Mesenchymal stem cell (in vitro differentiated cells and primary cell): ENCODE measurements around the gene LDHAL6B.

Experiments used
- DNase-seq: peaks from one replicate; pipeline ENCODE4 v3.0.0-alpha.2; 2013
- H2AFZ ChIP-seq: one replicate; pipeline ENCODE4 v1.6.1; 2013; ENCODE audit warnings: low read depth, mild to moderate bottlenecking, control low read depth, inconsistent platforms, low read length, moderate library complexity
- H2AK5ac ChIP-seq: 2 replicates; pipeline ENCODE4 v1.6.1; 2013; ENCODE audit warnings: low read length, moderate library complexity, mild to moderate bottlenecking, inconsistent platforms; ENCODE audit not compliant: severe bottlenecking
- H2BK120ac ChIP-seq: one replicate; pipeline ENCODE4 v1.6.1; 2013; ENCODE audit warnings: low read depth, mild to moderate bottlenecking, inconsistent platforms, low read length, moderate library complexity
- H2BK12ac ChIP-seq, 2 experiments: one replicate each; pipeline ENCODE4 v1.6.1; 2013; ENCODE audit warnings: inconsistent platforms in 2 of 2, low read length in 2 of 2, mild to moderate bottlenecking in 2 of 2, moderate library complexity in 2 of 2, control low read depth in 1 of 2
- H2BK15ac ChIP-seq: one replicate; pipeline ENCODE4 v1.6.1; 2013; ENCODE audit warnings: mild to moderate bottlenecking, low read depth, inconsistent platforms; ENCODE audit not compliant: poor library complexity, severe bottlenecking
- H2BK5ac ChIP-seq: 2 replicates; pipeline ENCODE4 v1.6.1; 2013; ENCODE audit warnings: low read depth, mild to moderate bottlenecking, low read length, control low read depth, inconsistent platforms; ENCODE audit not compliant: poor library complexity, severe bottlenecking
- H3K14ac ChIP-seq, 2 experiments: one replicate each; pipeline ENCODE4 v1.6.1; 2013; ENCODE audit warnings: inconsistent platforms in 2 of 2, low read length in 2 of 2, control low read depth in 1 of 2, mild to moderate bottlenecking in 1 of 2, moderate library complexity in 1 of 2
- H3K18ac ChIP-seq, 2 experiments: one replicate each; pipeline ENCODE4 v1.6.1; 2013; ENCODE audit warnings: inconsistent platforms in 2 of 2, low read length in 2 of 2, control low read depth in 1 of 2, low read depth in 1 of 2, mild to moderate bottlenecking in 1 of 2
- H3K23ac ChIP-seq, 2 experiments: one replicate each; pipeline ENCODE4 v1.6.1; 2013; ENCODE audit warnings: inconsistent platforms in 2 of 2, low read length in 2 of 2, mild to moderate bottlenecking in 2 of 2, moderate library complexity in 2 of 2, control low read depth in 1 of 2
- H3K27ac ChIP-seq: 2 replicates; pipeline ENCODE4 v1.5.1; 2013; ENCODE audit warnings: mild to moderate bottlenecking, moderate library complexity, low read length, control low read depth, inconsistent platforms; ENCODE audit not compliant: poor library complexity, severe bottlenecking
- H3K27me3 ChIP-seq, 2 experiments: 2 replicates each; pipeline versions ENCODE4 v1.6.1 to v1.7.0; 2013; ENCODE audit warnings: low read length in 2 of 2, mild to moderate bottlenecking in 2 of 2, moderate library complexity in 2 of 2, control low read depth in 1 of 2, inconsistent platforms in 1 of 2; ENCODE audit not compliant: control insufficient read depth in 1 of 2, insufficient read depth in 1 of 2
- H3K36me3 ChIP-seq, 2 experiments: 2 replicates each; pipeline versions ENCODE4 v1.6.1 to v1.7.0; 2013; ENCODE audit warnings: low read length in 2 of 2, control low read depth in 1 of 2, inconsistent platforms in 1 of 2, low read depth in 1 of 2, mild to moderate bottlenecking in 1 of 2; ENCODE audit not compliant: insufficient read depth in 2 of 2, control insufficient read depth in 1 of 2
- H3K4ac ChIP-seq, 2 experiments: one replicate each; pipeline ENCODE4 v1.6.1; 2013; ENCODE audit warnings: inconsistent platforms in 2 of 2, low read length in 2 of 2, mild to moderate bottlenecking in 2 of 2, moderate library complexity in 2 of 2, control low read depth in 1 of 2, low read depth in 1 of 2
- H3K4me1 ChIP-seq: 2 replicates; pipeline ENCODE4 v1.6.1; 2013; ENCODE audit warnings: low read depth, low read length, control low read depth; ENCODE audit not compliant: control insufficient read depth, insufficient read depth
- H3K4me2 ChIP-seq: 2 replicates; pipeline ENCODE4 v1.6.1; 2013; ENCODE audit warnings: low read length, mild to moderate bottlenecking, inconsistent platforms; ENCODE audit not compliant: poor library complexity, severe bottlenecking
- H3K4me3 ChIP-seq, 2 experiments: 2 replicates each; pipeline versions ENCODE4 v1.5.1 to v1.7.0; 2013; ENCODE audit warnings: low read length in 2 of 2, mild to moderate bottlenecking in 2 of 2, control low read depth in 1 of 2, low read depth in 1 of 2; ENCODE audit not compliant: insufficient read depth in 1 of 2
- H3K79me1 ChIP-seq: replicated peaks from 2 replicates; pipeline ENCODE4 v1.6.1; 2013; ENCODE audit warnings: mild to moderate bottlenecking, control low read depth, low read length, inconsistent platforms; ENCODE audit not compliant: poor library complexity, severe bottlenecking
- H3K9ac ChIP-seq: 2 replicates; pipeline ENCODE4 v1.7.0; 2013; ENCODE audit warnings: mild to moderate bottlenecking, low read length, moderate library complexity
- H3K9me3 ChIP-seq: 2 replicates; pipeline ENCODE4 v1.7.0; 2013; ENCODE audit warnings: mild to moderate bottlenecking, low read length; ENCODE audit not compliant: control insufficient read depth
- H4K8ac ChIP-seq: one replicate; pipeline ENCODE4 v1.6.1; 2013; ENCODE audit warnings: inconsistent platforms, mild to moderate bottlenecking, low read length, moderate library complexity
- H4K91ac ChIP-seq: one replicate; pipeline ENCODE4 v1.6.1; 2013; ENCODE audit warnings: mild to moderate bottlenecking, low read length, inconsistent platforms
- WGBS: methylation state at CpG from one replicate; pipeline ENCODE4 v1.1.7; 2013; ENCODE audit warnings: mixed read lengths; 5-methylcytosine and 5-hydroxymethylcytosine counted together

LDHAL6B gene

DNA sequence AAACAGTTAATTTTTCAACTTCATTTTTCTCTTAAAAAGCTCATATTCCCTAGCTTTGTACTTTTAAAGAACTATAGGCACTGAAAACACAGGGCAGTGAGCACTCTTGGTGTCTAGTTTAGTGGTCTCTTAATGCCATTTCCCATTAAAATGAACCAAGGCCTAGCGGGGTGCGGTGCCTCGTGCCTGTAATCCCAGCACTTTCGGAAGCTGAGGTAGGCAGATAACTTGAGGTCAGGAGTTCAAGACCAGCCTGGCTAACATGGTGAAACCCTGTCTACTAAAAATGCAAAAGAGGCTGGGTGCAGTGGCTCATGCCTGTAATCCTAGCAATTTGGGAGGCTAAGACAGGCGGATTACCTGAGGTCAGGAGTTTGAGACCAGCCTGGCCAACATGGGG lies 45.5 kb downstream of the LDHAL6B start:
- H3K79me1 ChIP-seq, result peaks cover 39% of the 10 kb centered on the region
- H3K4me1 ChIP-seq, result peaks cover 11% of the 10 kb centered on the region
- no peak overlapping the region for H3K23ac ChIP-seq
- H3K4me2 ChIP-seq, result no peak overlapping the region
- no peak overlapping the region for H3K9ac ChIP-seq
- no peak overlapping the region for H4K8ac ChIP-seq
- no peak overlapping the region for H2AFZ ChIP-seq
- H2BK12ac ChIP-seq, result no peak overlapping the region
- H3K4me3 ChIP-seq, result no peak overlapping the region
- no peak overlapping the region for H3K4ac ChIP-seq
- no peak overlapping the region for H3K18ac ChIP-seq
- H2BK15ac ChIP-seq, result no peak overlapping the region
- WGBS, result 95% methylated on average over 5 of the region's 5 CpGs
- no peak overlapping the region for H4K91ac ChIP-seq
- peaks cover 25 to 90% of the 10 kb centered on the region in 2 experiments for H3K36me3 ChIP-seq
- H2AK5ac ChIP-seq, result no peak overlapping the region
- no peaks in the 10 kb centered on the region for H3K27me3 ChIP-seq
- no peak overlapping the region for H2BK120ac ChIP-seq
- no peak for DNase-seq
- no peaks in the 10 kb centered on the region for H3K9me3 ChIP-seq
- no peak overlapping the region for H2BK5ac ChIP-seq
- no peak overlapping the region for H3K27ac ChIP-seq
- no peak overlapping the region for H3K14ac ChIP-seq

DNA sequence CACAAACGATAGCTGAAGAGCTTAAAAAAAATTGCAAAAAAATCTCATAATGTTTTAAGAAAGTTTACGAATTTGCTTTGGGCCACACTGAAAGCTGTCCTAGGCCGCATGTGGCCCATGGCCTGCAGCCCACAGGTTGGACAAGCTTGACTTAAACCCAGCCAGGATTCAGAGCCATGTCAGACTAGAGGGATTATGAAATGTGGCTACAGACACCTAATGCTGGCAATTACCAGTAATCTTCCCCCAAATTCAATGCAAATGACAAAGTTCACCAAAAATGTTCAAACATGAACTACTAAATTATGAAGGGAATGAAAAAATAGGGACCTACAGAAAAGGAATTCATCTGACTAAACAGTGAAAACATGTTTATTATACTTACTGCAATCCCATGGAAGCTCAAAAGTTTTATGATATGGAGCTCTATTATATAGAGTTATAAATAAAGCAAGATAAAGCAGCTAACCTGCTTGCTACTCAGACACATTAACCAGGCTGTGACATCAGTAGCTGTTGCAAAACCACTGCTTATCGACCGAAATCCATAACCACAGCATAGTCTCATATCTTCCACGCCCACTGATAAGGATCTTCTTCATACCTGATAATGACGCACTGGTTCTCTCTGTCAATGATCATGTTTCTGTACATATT lies 49.2 kb downstream of the LDHAL6B start:
- Histone ChIP-seq H2AK5ac (no peak overlapping the region), H3K23ac (no peak overlapping the region), H3K14ac (no peak overlapping the region), H3K18ac (peak overlapping the region in 1 of 2 experiments; percentile 26), H4K8ac (no peak overlapping the region), H3K9ac (no peak overlapping the region), H3K36me3 (peaks cover 30 to 98% of the 10 kb centered on the region in 2 experiments), H2BK5ac (no peak overlapping the region), H3K9me3 (no peaks in the 10 kb centered on the region), H3K4me3 (no peak overlapping the region), H3K27ac (no peak overlapping the region), H3K79me1 (peaks cover 32% of the 10 kb centered on the region), H4K91ac (no peak overlapping the region), H3K4ac (no peak overlapping the region), H2BK15ac (no peak overlapping the region), H2BK120ac (no peak overlapping the region), H2BK12ac (no peak overlapping the region), H3K27me3 (no peaks in the 10 kb centered on the region), H2AFZ (no peak overlapping the region), H3K4me1 (peaks cover 5% of the 10 kb centered on the region), H3K4me2 (no peak overlapping the region)
- DNase-seq, result no peak
- 91% methylated on average over 5 of the region's 7 CpGs for WGBS

DNA sequence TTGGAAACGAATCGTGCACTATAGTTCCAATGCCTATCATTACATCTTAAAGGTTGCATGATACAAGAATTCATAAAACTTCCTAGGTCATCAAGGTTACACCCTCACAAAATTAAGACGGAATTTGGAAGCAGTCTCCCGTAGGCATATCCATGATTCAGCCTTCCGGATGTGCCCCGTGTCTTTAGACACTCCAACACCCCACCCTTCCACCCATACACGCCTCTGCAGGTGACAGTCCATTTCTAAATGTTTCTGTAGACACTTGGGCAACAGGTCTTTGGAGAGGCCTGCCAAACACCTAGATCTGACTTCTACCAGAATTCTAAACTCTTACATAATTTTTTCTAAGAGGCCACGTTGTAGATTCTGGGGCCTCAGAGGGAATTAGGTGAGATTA lies 49.8 kb downstream of the LDHAL6B start:
- Histone ChIP-seq H3K9ac (no peak overlapping the region), H3K27me3 (no peaks in the 10 kb centered on the region), H2AK5ac (no peak overlapping the region), H3K9me3 (no peaks in the 10 kb centered on the region), H3K14ac (no peak overlapping the region), H2BK120ac (no peak overlapping the region), H2BK5ac (no peak overlapping the region), H3K23ac (no peak overlapping the region), H3K36me3 (peaks cover 30 to 97% of the 10 kb centered on the region in 2 experiments), H4K8ac (no peak overlapping the region), H2BK15ac (no peak overlapping the region), H2AFZ (no peak overlapping the region), H3K4me1 (peaks cover 5% of the 10 kb centered on the region), H3K18ac (no peak overlapping the region), H3K4me3 (no peak overlapping the region), H3K4ac (no peak overlapping the region), H4K91ac (no peak overlapping the region), H3K27ac (no peak overlapping the region), H3K4me2 (no peak overlapping the region), H3K79me1 (peaks cover 31% of the 10 kb centered on the region), H2BK12ac (no peak overlapping the region)
- 80% methylated on average over 8 of the region's 8 CpGs for WGBS
- no peak for DNase-seq

DNA sequence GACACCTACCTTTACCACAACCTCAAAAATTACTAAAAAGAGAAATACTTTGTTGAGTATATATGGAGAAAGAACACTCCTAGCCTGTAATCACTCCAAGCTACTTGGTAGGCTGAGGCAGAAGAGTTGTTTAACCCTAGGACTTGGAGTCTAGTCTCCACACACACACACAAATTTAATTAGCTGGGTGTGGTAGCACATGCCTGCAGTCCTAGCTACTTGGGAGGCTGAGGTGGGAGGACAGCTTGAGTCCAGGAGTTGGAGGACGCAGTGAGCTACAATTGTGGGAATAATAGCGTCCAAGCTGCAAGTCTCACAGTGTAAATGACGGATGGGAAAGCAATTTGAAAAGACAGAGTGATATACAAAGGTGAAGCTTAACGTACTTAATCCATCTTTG lies 50.5 kb downstream of the LDHAL6B start:
- Histone ChIP-seq H3K18ac (no peak overlapping the region), H2BK12ac (no peak overlapping the region), H3K27ac (no peak overlapping the region), H3K14ac (no peak overlapping the region), H2AK5ac (no peak overlapping the region), H3K4ac (no peak overlapping the region), H2BK15ac (no peak overlapping the region), H2BK5ac (no peak overlapping the region), H2BK120ac (no peak overlapping the region), H3K79me1 (peaks cover 30% of the 10 kb centered on the region), H3K36me3 (peaks cover 34 to 97% of the 10 kb centered on the region in 2 experiments), H2AFZ (no peak overlapping the region), H3K9ac (no peak overlapping the region), H3K4me3 (no peak overlapping the region), H3K27me3 (no peaks in the 10 kb centered on the region), H3K9me3 (no peaks in the 10 kb centered on the region), H4K91ac (no peak overlapping the region), H3K23ac (no peak overlapping the region), H3K4me2 (no peak overlapping the region), H4K8ac (no peak overlapping the region), H3K4me1 (peaks cover 5% of the 10 kb centered on the region)
- no peak for DNase-seq
- WGBS, result 96% methylated on average over 2 of the region's 4 CpGs
